ENCODE results near the gene OSBPL7. TPM values are rescaled to one million over a fixed set of nuclear protein-coding genes. Genes with fewer than 3 reads are reported as not detected.

OSBPL7 gene
- total RNA-seq, 2 experiments from 2014 or later, result 50.8 to 50.9 TPM

DNA sequence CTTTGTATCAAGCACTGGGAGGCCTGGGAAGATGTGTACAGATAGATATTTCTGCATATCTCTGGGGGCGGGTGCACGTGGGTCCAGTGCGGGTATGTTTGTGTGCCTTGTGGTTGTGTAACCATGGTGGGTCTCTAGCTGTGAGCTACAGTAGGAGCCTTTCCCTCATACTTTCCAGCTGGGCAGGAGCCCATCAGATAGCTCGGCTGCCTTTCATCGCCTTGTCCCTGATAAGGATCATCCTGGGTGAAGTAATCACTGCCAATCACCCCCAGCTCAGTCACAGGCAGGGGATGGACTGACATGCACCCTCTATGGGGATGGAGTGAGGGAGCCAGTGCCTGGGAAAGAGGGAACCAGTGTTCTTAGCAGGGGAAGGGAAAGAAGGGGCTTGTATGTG, 22.6 kb upstream of the OSBPL7 start:
- H3K27me3 Mint-ChIP-seq, result peaks cover 39% of the 10 kb centered on the region
- POLR2A ChIA-PET, result no interaction called here

DNA sequence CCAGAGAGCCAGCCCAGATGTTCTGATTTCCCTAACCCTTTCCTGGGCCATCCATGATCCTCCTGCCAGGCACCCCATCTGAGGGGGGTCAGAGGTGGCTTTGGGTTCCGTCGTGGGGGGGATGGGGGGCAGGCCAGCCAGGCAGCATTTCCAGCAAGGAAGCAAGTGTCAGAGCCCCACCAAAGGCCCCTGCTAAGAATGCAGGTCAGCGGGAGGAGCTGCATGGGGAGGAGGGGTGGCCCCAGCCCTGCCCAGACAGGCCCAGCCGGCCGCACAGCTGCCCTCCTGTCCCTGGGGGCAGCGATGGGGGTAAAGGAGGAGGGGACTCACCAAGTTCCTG, 21.8 kb upstream of the OSBPL7 start:
- no peaks in the 10 kb centered on the region for H3K9me3 Mint-ChIP-seq
- POLR2A ChIA-PET, result interaction anchor here (0.6 to 1.6 kb wide), 4 partner anchors 12 to 52 kb away, joined by 3 to 6 read pairs (median 4); partner anchors contain the start of genes LRRC46 and MRPL10
- H3K4me3 Mint-ChIP-seq, result no peak overlapping the region
- H3K36me3 Mint-ChIP-seq, result peaks cover 2% of the 10 kb centered on the region
- peaks cover 25% of the 10 kb centered on the region for H3K4me1 Mint-ChIP-seq
- ATAC-seq (ENCODE audit: low read depth) (no peak), DNase-seq (no peak)
- H3K27ac Mint-ChIP-seq, result no peak overlapping the region
- H3K27me3 Mint-ChIP-seq, result peaks cover 30% of the 10 kb centered on the region

More for the DNA sequence above, 22.6 kb upstream of the OSBPL7 start:
- H3K4me3 Mint-ChIP-seq, result no peak overlapping the region
- no peaks in the 10 kb centered on the region for H3K9me3 Mint-ChIP-seq
- DNase-seq, result no peak
- no peak for ATAC-seq (ENCODE audit: low read depth)
- no peak overlapping the region for H3K27ac Mint-ChIP-seq
- peaks cover 28% of the 10 kb centered on the region for H3K4me1 Mint-ChIP-seq
- peaks cover 2% of the 10 kb centered on the region for H3K36me3 Mint-ChIP-seq

DNA sequence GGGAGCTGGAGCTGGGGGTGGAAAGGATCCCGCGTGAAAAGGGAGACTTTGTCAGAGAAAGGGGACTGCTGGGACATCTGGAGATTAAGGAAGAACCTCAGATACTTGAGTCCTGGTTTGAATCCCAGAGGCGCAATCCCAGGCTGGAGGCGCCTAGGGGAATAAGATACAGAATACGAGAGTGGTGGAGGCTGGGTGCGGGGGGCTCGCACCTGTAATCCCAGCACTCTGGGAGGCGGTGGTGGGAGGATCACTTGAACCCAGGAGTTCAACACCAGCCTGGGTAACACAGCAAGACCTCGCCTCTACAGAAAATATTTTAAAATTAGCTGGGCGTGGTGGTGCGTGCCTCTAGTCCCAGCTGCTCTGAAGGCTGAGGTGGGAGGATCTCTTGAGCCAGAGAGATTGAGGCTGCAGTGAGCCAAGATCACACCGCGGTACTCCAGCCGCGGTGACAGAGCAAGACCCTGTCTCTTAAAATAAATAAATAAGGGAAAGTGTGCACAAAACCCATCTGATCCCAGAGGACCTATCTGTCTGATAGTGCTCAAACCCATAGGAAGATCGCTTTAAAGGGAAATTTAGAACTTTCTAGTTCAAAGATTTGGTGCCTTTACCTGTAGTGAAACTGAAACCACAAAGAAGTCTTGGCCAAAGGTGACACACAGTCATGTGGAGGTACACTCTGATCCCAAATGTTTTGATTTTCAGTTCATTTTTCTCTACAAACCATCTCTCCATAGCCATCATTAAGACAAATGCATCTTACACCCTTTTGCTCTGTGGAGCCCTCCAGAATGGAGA, 20.1 kb upstream of the OSBPL7 start:
- peaks cover 25% of the 10 kb centered on the region for H3K4me1 Mint-ChIP-seq
- H3K27ac Mint-ChIP-seq, result peak overlapping the region; percentile 95
- ATAC-seq (ENCODE audit: low read depth) (no peak), DNase-seq (no peak)
- peak overlapping the region; percentile 100 for H3K4me3 Mint-ChIP-seq
- peaks cover 18% of the 10 kb centered on the region for H3K27me3 Mint-ChIP-seq
- peaks cover 2% of the 10 kb centered on the region for H3K36me3 Mint-ChIP-seq
- no peaks in the 10 kb centered on the region for H3K9me3 Mint-ChIP-seq
- POLR2A ChIA-PET, result interaction anchor here (0.9 to 3.3 kb wide), 7 partner anchors 10 to 176 kb away, joined by 3 to 31 read pairs (median 6); partner anchors contain the start of genes CDK5RAP3, LRRC46, MRPL10 and SP2

DNA sequence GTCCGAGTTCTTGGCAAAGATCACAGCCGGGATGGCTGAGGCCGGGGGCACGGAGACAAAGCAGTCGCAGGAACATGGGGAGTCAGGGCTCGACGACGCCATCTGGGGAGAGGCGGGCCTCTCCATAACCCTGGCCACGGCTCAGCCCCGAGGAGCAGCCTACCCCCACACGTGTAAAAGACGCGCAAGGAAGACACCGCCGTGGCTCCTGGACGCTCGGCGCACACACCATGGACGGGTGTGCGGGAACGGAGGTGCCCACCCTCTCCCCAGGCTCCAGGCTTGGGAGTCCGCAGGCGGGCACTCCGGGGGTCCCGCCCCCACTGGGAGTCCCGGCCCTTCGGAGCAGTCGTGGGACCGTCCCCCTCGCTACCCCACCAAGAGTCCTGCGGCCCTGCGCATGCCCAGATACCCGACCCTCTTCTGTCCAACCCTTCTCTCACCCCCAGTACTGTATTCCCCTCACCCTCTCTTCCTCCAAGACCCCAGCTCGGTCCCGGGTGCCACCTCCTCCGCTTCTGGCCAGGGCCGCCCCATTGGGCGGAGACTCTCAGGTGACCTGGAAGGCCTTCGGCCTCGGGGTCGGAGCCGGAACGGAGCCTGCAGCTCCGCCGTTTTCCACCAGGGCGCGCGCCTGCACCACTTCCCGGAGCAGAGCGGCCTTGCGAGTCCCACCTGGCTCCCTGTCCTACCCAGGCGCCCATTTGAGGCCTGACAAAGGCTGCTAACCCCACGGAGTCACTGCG, 19.3 kb upstream of the OSBPL7 start, which contains the start of gene SCRN2:
Gene SCRN2 (minus strand): TSS at position 532 of the 746 bp plus-strand sequence. CDS start 430 bp downstream, at position 102.
- Mint-ChIP-seq H3K4me1 (peaks cover 25% of the 10 kb centered on the region), H3K4me3 (peak within 1 kb of the TSS; percentile 100), H3K36me3 (peaks cover 2% of the 10 kb centered on the region), H3K27ac (peak within 1 kb of the TSS; percentile 95), H3K27me3 (peaks cover 11% of the 10 kb centered on the region), H3K9me3 (no peaks in the 10 kb centered on the region)
- ATAC-seq (ENCODE audit: low read depth) (peak; percentile 84), DNase-seq (peak; percentile 96)
- POLR2A ChIA-PET, result interaction anchor here (0.9 to 3.3 kb wide), 7 partner anchors 9 to 177 kb away, joined by 3 to 31 read pairs (median 6); partner anchors contain the start of genes CDK5RAP3, LRRC46, MRPL10 and SP2

DNA sequence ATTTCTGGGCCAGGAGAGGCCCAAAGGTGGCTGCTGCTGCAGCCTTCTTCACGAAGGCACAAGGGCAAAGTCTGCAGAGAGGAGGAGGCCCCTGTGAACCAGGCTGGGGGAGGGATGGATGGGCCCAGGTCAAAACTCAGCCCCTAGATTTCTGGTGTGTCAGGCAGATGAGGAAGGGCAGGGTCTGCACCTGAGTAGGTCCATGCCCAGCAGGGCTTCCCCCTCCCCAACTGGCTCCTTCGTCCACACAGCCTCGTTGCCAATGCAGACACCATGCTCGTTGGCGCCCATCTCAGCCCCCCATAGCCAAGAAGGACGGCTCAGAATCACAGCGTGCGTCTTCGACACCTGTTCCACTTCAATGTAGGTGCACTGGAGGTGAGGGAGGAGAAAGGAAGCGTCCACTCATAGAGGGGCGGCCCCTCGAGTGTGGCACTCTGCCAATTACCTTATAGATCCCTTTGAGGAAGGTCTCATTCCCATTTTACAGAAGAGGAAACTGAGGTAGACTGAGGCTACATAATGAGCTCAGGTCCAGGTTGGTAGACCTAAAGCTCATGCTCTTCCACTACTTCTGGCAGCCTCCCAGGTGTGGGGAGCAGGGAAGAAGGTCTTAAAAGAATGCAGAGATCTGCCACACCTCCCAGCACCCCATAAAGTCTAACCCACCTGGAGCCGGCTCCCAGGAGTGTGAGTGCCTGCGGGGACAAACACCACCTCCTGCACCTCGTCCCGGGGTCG, 18.6 kb upstream of the OSBPL7 start:
- Mint-ChIP-seq H3K4me1 (peaks cover 33% of the 10 kb centered on the region), H3K9me3 (no peaks in the 10 kb centered on the region), H3K27me3 (peaks cover 3% of the 10 kb centered on the region), H3K4me3 (peak overlapping the region; percentile 100), H3K27ac (peak overlapping the region; percentile 68), H3K36me3 (peaks cover 2% of the 10 kb centered on the region)
- no peak for DNase-seq
- POLR2A ChIA-PET, result interaction anchor here (0.9 to 3.3 kb wide), 6 partner anchors 9 to 131 kb away, joined by 4 to 31 read pairs (median 11); partner anchors contain the start of genes CDK5RAP3, LRRC46, MRPL10 and SP2
- no peak for ATAC-seq (ENCODE audit: low read depth)

DNA sequence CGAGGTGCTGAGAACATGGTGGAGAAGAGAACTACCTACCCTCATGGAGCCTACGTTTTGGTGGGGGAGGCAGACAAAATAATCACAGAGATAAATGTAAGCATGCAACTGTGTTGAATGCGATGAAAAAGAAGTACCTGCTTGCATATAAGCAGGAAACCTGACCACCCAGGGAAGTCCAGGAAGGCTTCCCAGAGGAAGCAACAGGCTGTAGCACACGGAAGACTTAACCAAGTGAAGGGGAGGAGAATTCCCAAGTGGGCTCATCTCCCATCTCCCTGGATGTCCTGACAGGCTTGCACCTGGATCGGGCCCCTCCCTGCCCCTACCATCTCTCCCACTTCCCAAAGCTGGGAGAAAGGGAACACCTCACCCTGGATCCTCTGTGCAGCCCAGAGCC, 17.5 kb upstream of the OSBPL7 start:
- no peak overlapping the region for H3K27ac Mint-ChIP-seq
- peaks cover 3% of the 10 kb centered on the region for H3K36me3 Mint-ChIP-seq
- no peaks in the 10 kb centered on the region for H3K27me3 Mint-ChIP-seq
- no peaks in the 10 kb centered on the region for H3K9me3 Mint-ChIP-seq
- DNase-seq, result no peak
- H3K4me3 Mint-ChIP-seq, result no peak overlapping the region
- peaks cover 43% of the 10 kb centered on the region for H3K4me1 Mint-ChIP-seq
- POLR2A ChIA-PET, result interaction anchor here (1.5 kb wide), 1 partner anchor 8 kb away, joined by 4 read pairs; the partner anchor contains the start of genes LRRC46 and MRPL10
- no peak for ATAC-seq (ENCODE audit: low read depth)

DNA sequence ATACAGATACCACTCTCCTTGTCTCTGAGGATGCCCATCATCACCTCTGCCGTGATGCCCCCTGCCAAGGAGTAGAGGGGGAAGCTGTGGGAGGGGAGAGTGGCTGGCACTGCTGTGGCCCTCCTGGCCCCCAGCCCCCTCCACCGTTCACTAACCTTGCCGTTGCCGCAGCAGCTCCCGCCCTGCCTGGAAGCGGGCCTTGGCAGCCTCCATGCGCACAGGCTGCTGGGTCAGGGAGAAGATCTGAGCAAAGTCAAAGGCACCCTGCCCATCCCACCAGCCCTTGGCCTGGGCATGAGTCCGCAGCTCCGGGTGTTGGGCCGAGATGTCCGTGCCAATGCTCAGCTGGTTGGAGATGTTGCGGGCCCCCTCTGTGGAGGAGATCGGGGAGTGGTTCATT, 17.0 kb upstream of the OSBPL7 start:
- Mint-ChIP-seq H3K4me1 (peaks cover 45% of the 10 kb centered on the region), H3K36me3 (peaks cover 3% of the 10 kb centered on the region), H3K27me3 (no peaks in the 10 kb centered on the region), H3K27ac (no peak overlapping the region), H3K9me3 (no peaks in the 10 kb centered on the region), H3K4me3 (no peak overlapping the region)
- no peak for DNase-seq
- ATAC-seq (ENCODE audit: low read depth), result no peak
- POLR2A ChIA-PET, result no interaction called here

DNA sequence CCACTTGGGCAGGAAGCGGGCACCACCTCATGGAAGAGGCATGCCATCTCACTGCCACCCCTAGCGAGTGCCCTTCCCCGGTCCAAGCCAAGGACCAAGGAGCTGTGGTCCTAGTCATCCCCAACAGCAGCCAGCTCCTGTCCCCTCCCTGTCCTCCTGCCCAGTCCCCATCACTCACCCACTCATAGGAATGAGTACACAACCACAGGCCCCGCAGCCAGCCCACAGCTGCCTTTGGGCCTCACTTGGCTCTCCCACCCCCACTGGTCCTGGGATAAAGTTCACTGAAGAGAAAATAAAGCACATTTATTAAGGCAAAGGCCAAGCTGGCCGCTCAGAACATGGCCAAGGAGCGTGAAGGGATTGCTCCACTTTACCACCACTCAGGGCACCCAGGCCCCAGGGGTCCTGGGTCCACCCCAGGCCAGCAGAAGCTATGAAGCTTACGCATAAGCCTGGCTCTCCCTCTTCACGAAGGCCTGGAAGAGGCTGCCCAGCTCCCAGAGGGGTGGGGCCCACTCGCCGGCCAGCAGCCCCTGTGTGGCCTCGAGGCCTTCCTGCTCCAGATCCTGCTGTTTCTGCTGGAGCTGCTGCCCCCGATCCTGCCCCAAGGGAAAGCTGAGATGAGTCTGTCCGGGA, 15.9 kb upstream of the OSBPL7 start:
- Mint-ChIP-seq H3K4me3 (no peak overlapping the region), H3K27ac (peak overlapping the region; percentile 28), H3K27me3 (no peaks in the 10 kb centered on the region), H3K36me3 (peaks cover 3% of the 10 kb centered on the region), H3K4me1 (peaks cover 40% of the 10 kb centered on the region), H3K9me3 (no peaks in the 10 kb centered on the region)
- POLR2A ChIA-PET, result interaction anchor here (1.9 to 2.3 kb wide), 2 partner anchors 58 to 180 kb away, joined by 6 to 7 read pairs; partner anchors contain the start of gene SP2
- ATAC-seq (ENCODE audit: low read depth), result no peak
- no peak for DNase-seq

DNA sequence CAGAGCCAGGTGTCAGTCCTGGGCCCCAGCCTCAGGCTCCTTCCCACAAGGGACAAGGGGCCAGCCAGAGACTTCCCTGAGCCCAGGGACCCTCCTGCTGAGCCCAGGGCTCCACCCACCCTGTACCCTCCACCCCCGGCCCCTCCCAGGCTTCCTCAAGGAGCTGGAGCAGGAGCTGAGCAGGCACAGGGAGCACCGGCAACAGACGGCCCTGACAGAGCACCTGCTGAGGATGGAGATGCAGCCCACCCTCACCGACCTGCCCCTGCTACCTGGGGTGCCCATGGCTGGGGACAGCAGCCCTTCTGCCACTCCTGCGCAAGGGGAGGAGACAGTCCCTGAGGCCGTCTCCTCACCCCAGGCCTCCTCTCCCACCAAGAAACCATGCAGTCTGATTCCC, 15.0 kb upstream of the OSBPL7 start:
- H3K4me1 Mint-ChIP-seq, result peaks cover 38% of the 10 kb centered on the region
- ATAC-seq (ENCODE audit: low read depth) (no peak), DNase-seq (no peak)
- no peak overlapping the region for H3K27ac Mint-ChIP-seq
- H3K4me3 Mint-ChIP-seq, result no peak overlapping the region
- H3K36me3 Mint-ChIP-seq, result peaks cover 3% of the 10 kb centered on the region
- no peaks in the 10 kb centered on the region for H3K27me3 Mint-ChIP-seq
- POLR2A ChIA-PET, result interaction anchor here (1.0 to 2.3 kb wide), 3 partner anchors 59 to 187 kb away, joined by 4 to 7 read pairs (median 6); partner anchors contain the start of genes KPNB1 and SP2
- H3K9me3 Mint-ChIP-seq, result no peaks in the 10 kb centered on the region

DNA sequence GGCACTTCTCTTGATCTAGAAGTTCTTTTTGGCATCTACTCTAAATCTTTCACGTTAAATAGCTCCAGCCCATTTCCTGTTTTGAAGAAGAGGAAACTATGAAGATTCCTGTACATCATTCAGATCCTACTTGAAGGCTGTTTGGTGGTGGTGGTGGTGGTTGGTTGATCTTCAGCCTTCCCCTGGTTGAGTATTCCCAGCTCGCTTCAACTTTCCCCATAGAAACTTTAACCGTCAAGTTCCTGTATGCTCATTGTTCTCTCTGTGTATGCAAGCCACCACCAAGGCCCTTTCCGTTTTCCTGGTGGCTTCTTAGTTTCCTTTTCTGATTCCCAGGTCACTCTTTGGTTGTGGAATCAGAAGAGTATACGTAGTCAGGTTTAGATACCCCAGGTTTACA, 13.2 kb upstream of the OSBPL7 start:
- peaks cover 1% of the 10 kb centered on the region for H3K36me3 Mint-ChIP-seq
- no peak overlapping the region for H3K4me3 Mint-ChIP-seq
- H3K27me3 Mint-ChIP-seq, result no peaks in the 10 kb centered on the region
- DNase-seq, result no peak
- no peak overlapping the region for H3K27ac Mint-ChIP-seq
- peaks cover 36% of the 10 kb centered on the region for H3K4me1 Mint-ChIP-seq
- POLR2A ChIA-PET, result interaction anchor here (2.3 kb wide), 1 partner anchor 61 kb away, joined by 7 read pairs; the partner anchor contains the start of gene SP2
- H3K9me3 Mint-ChIP-seq, result no peaks in the 10 kb centered on the region
- ATAC-seq (ENCODE audit: low read depth), result no peak

DNA sequence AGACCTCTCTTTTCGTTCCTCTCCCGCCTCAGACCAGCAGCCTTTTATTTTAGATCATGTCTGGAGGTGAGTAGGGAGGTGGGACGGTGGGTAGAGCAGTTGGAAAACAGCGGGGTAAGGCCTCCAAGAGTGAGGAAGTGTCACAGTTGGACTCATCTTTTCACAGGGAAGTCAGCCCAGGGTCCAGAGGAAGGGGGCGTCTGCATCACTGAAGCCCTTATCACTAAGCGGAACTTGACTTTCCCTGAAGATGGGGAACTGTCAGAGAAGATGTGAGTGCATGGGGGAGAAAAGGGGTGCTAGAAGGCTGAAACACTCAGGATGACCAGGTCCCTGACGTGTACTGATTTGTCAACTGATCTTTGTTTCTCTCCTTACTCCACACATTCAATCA, 10.3 kb upstream of the OSBPL7 start:
- POLR2A ChIA-PET, result interaction anchor here (0.6 to 1.7 kb wide), 14 partner anchors 8 to 217 kb away, joined by 3 to 19 read pairs (median 4); partner anchors contain the start of genes KPNB1, OSBPL7, PNPO and SCRN2
- H3K4me1 Mint-ChIP-seq, result peaks cover 38% of the 10 kb centered on the region
- DNase-seq, result no peak
- no peaks in the 10 kb centered on the region for H3K9me3 Mint-ChIP-seq
- H3K27ac Mint-ChIP-seq, result peak overlapping the region; percentile 95
- H3K4me3 Mint-ChIP-seq, result peak overlapping the region; percentile 97
- peaks cover 1% of the 10 kb centered on the region for H3K36me3 Mint-ChIP-seq
- no peaks in the 10 kb centered on the region for H3K27me3 Mint-ChIP-seq
- ATAC-seq (ENCODE audit: low read depth), result no peak
